HepG2 (cell line): ENCODE measurements around the gene P2RX5. TPM values are rescaled to one million over a fixed set of nuclear protein-coding genes. Genes with fewer than 3 reads are reported as not detected.
A peak's percentile ranks its signal among the peaks of the same experiment; 100 is the strongest.

ENCODE experiments used
- ARHGAP35 ChIP-seq: sonication (generic); formaldehyde crosslinking; IDR thresholded peaks from 2 replicates; pipeline ENCODE4 v1.9.0; 2022; ENCODE audit warnings: mild to moderate bottlenecking, inconsistent platforms, moderate library complexity, missing genetic modification reagents, borderline replicate concordance
- HMGXB3 ChIP-seq: sonication (generic); formaldehyde crosslinking; IDR thresholded peaks from 2 replicates; pipeline ENCODE4 v1.4.0; 2020; ENCODE audit warnings: missing genetic modification reagents, borderline replicate concordance
- NFE2L1 ChIP-seq: sonication (generic); formaldehyde crosslinking; IDR thresholded peaks from 2 replicates; pipeline ENCODE4 v1.4.0; 2020; ENCODE audit warnings: missing genetic modification reagents, mild to moderate bottlenecking, borderline replicate concordance
- PITX1 ChIP-seq: sonication (generic); formaldehyde crosslinking; IDR thresholded peaks from 2 replicates; pipeline ENCODE4 v1.5.1; 2020; ENCODE audit warnings: mild to moderate bottlenecking, missing genetic modification reagents
- RELA ChIP-seq: sonication (generic); formaldehyde crosslinking; IDR thresholded peaks from 2 replicates; pipeline ENCODE4 v1.4.0; 2020; ENCODE audit warnings: missing genetic modification reagents
- RFX1 ChIP-seq: fragments of 450-650 bp; IDR thresholded peaks from 2 replicates; pipeline ENCODE4 v1.6.1; 2017
- ZNF263 ChIP-seq: sonication (generic); formaldehyde crosslinking; IDR thresholded peaks from 2 replicates; pipeline ENCODE4 v1.4.0; 2020; ENCODE audit warnings: missing genetic modification reagents
- ZNF280D ChIP-seq: sonication (generic); formaldehyde crosslinking; IDR thresholded peaks from 2 replicates; pipeline ENCODE4 v1.5.1; 2020; ENCODE audit warnings: mild to moderate bottlenecking, missing genetic modification reagents
- ZNF30 ChIP-seq: sonication (generic); formaldehyde crosslinking; IDR thresholded peaks from 2 replicates; pipeline ENCODE4 v1.5.0; 2020; ENCODE audit warnings: mild to moderate bottlenecking, missing genetic modification reagents
- ZNF567 ChIP-seq: sonication (generic); formaldehyde crosslinking; IDR thresholded peaks from 2 replicates; pipeline ENCODE4 v1.8.1; 2023; ENCODE audit warnings: mild to moderate bottlenecking, missing genetic modification reagents, borderline replicate concordance
- ZNF646 ChIP-seq: sonication (generic); formaldehyde crosslinking; IDR thresholded peaks from 2 replicates; pipeline ENCODE4 v1.9.0; 2021; ENCODE audit warnings: mild to moderate bottlenecking, missing genetic modification reagents
- ZNF839 ChIP-seq: sonication (generic); formaldehyde crosslinking; IDR thresholded peaks from 2 replicates; pipeline ENCODE4 v1.4.0; 2020; ENCODE audit warnings: missing genetic modification reagents, mild to moderate bottlenecking, borderline replicate concordance
- ZNF878 ChIP-seq: sonication (generic); formaldehyde crosslinking; IDR thresholded peaks from 2 replicates; pipeline ENCODE4 v1.8.1; 2023; ENCODE audit warnings: mild to moderate bottlenecking, missing genetic modification reagents, moderate library complexity
- polyA plus RNA-seq, 8 experiments: library from polyadenylated mRNA; depleted of rRNA in 3 of 8; stranded (reverse) in 7 of 8; unstranded in 1 of 8; fragments of >200 nt; fragmentation: Illumina TruSeq in 4 of 8; extraction: Trizol in 4 of 8; gene quantifications; 2 replicates each; pipeline versions ENCODE4 v1.2.1 to v1.2.3, GENCODE V29; 2011 to 2016; ENCODE audit warnings: low read depth in 4 of 8, missing spikeins in 1 of 8, mixed read lengths in 1 of 8; ENCODE audit not compliant: insufficient read depth in 1 of 8
- total RNA-seq, 5 experiments: library from RNA; depleted of rRNA; stranded (reverse); fragments of >200 nt; fragmentation: Illumina TruSeq; extraction: Trizol; gene quantifications; 2 replicates each; pipeline ENCODE4 v1.2.3, GENCODE V29; 2016; ENCODE audit warnings: low read depth in 1 of 5

The P2RX5 gene
- total and polyA plus RNA-seq, 2 of the 13 experiments (the other 11 are each of a cell fraction or from before 2014, with no cell fraction given): 0.95 to 1.7 TPM

GRCh38 chr17:3636154-3636907 lies 59.6 kb downstream of the P2RX5 start, which contains the start of the genes CTNS and SHPK (continued):
- TF ChIP-seq ZNF646 (CRISPR knock-in tag): no peak
- peak; percentile 72 for TF ChIP-seq ARHGAP35
- TF ChIP-seq ZNF30 (CRISPR knock-in tag): no peak
- TF ChIP-seq ZNF567 (CRISPR knock-in tag): peak; percentile 68; the same call in 1 of the 2 replicates
- no peak for TF ChIP-seq HMGXB3 (CRISPR knock-in tag)
- TF ChIP-seq PITX1: no peak; the same call in 1 of the 2 replicates
- no peak; the same call in 1 of the 2 replicates for TF ChIP-seq ZNF263 (CRISPR knock-in tag)
- TF ChIP-seq ZNF280D: peak; percentile 33; the same call in 1 of the 2 replicates
- no peak for TF ChIP-seq ZNF878 (CRISPR knock-in tag)
- peak; percentile 45 for TF ChIP-seq ZNF839 (CRISPR knock-in tag)
- no peak for TF ChIP-seq NFE2L1
- TF ChIP-seq RELA (CRISPR knock-in tag): peak; percentile 61; the same call in 1 of the 2 replicates
- no peak for TF ChIP-seq RFX1
